Subcutaneous adipose tissue (tissue), 4 donors: ENCODE measurements around the gene AKIRIN2. TPM values are rescaled to one million over a fixed set of nuclear protein-coding genes. Genes with fewer than 3 reads are reported as not detected.

ENCODE experiments used
- CTCF ChIP-seq: fragments of 450-650 bp; IDR thresholded peaks from one replicate; pipeline ENCODE4 v1.5.1; 2016; ENCODE audit warnings: low read depth, mild to moderate bottlenecking, control low read depth, antibody characterized with exemption, moderate library complexity
- total RNA-seq, 4 donors: library from RNA; depleted of rRNA; stranded (reverse); fragments of >200 nt; gene quantifications; one replicate each; pipeline ENCODE4 v1.1.0, GENCODE V29; 2016

AKIRIN2 gene
- total RNA-seq, 4 donors from 2014 or later = 19.0 to 39.3 (median 24.0) TPM

- no peak for TF ChIP-seq CTCF
Measured at GRCh38 chr6:87663434-87663833, 38.6 kb downstream of the AKIRIN2 start.

- no peak for TF ChIP-seq CTCF
Measured at GRCh38 chr6:87661503-87661902, 40.5 kb downstream of the AKIRIN2 start.

GRCh38 chr6:87661016-87661415 lies 41.0 kb downstream of the AKIRIN2 start:
- TF ChIP-seq CTCF = no peak

- no peak for TF ChIP-seq CTCF
Measured at GRCh38 chr6:87660226-87660911, 41.7 kb downstream of the AKIRIN2 start.

GRCh38 chr6:87658516-87658915 lies 43.5 kb downstream of the AKIRIN2 start:
- TF ChIP-seq CTCF = no peak

GRCh38 chr6:87656857-87657256 lies 45.2 kb downstream of the AKIRIN2 start:
- no peak for TF ChIP-seq CTCF

- no peak for TF ChIP-seq CTCF
Measured at GRCh38 chr6:87655824-87656223, 46.2 kb downstream of the AKIRIN2 start.
